Lower leg skin (tissue), 3 donors: ENCODE results near the gene GOLGA5.
"Not testable (repeated sequence)": the region's sequence is repeated elsewhere in the genome, so short reads cannot be mapped to it uniquely, and the experiment has no call there.

Experiments used
- CTCF ChIP-seq, 3 donors: fragments of 450-650 bp; IDR thresholded peaks; one replicate each; pipeline ENCODE4 v1.5.1; 2016; ENCODE audit warnings: antibody characterized with exemption in 3 of 3, mild to moderate bottlenecking in 3 of 3, moderate library complexity in 2 of 3
- POLR2A ChIP-seq, 2 donors: fragments of 450-650 bp; IDR thresholded peaks; one replicate each; pipeline ENCODE4 v1.6.1; 2016 to 2017; ENCODE audit warnings: antibody characterized with exemption in 2 of 2, mild to moderate bottlenecking in 1 of 2, moderate library complexity in 1 of 2

GRCh38 chr14:92763666-92764631, 30.2 kb upstream of the GOLGA5 start:
- not testable (repeated sequence) for TF ChIP-seq CTCF, POLR2A (IDR thresholded peaks at IDR 0.05)
